MM.1S (cell line): Measurements from ENCODE around the gene ALKBH8.
A peak's percentile ranks its signal among the peaks of the same experiment; 100 is the strongest.

Source experiments
- DNase-seq: peaks from one replicate; pipeline ENCODE4 v3.0.0-alpha.2; 2015
- H2AFZ ChIP-seq: fragments of 300-600 bp; sonication (generic); 2 replicates; pipeline ENCODE4 v1.6.0; 2016; ENCODE audit warnings: antibody characterized with exemption, low read length
- H3F3A ChIP-seq: fragments of 300-600 bp; sonication (generic); 2 replicates; pipeline ENCODE4 v1.6.1; 2016; ENCODE audit warnings: mild to moderate bottlenecking, antibody characterized with exemption, low read length, moderate library complexity, mixed read lengths; ENCODE audit not compliant: insufficient read depth
- H3K27ac ChIP-seq: fragments of 300-600 bp; sonication (generic); 2 replicates; pipeline ENCODE4 v1.5.1; 2016; ENCODE audit warnings: mild to moderate bottlenecking, low read length
- H3K27me3 ChIP-seq: fragments of 300-600 bp; sonication (generic); replicated peaks from 2 replicates; pipeline ENCODE4 v1.6.0; 2016; ENCODE audit warnings: low read length; ENCODE audit not compliant: insufficient read depth
- H3K36me3 ChIP-seq: fragments of 300-600 bp; sonication (generic); replicated peaks from 2 replicates; pipeline ENCODE4 v1.6.1; 2016; ENCODE audit warnings: mild to moderate bottlenecking, low read length, mixed read lengths; ENCODE audit not compliant: insufficient read depth
- H3K4me1 ChIP-seq: fragments of 300-600 bp; sonication (generic); 2 replicates; pipeline ENCODE4 v1.6.1; 2016; ENCODE audit warnings: low read length, mixed read lengths
- H3K4me2 ChIP-seq: fragments of 300-600 bp; sonication (generic); 2 replicates; pipeline ENCODE4 v1.6.0; 2016; ENCODE audit warnings: low read depth, low read length
- H3K4me3 ChIP-seq: fragments of 300-600 bp; sonication (generic); 2 replicates; pipeline ENCODE4 v1.5.1; 2016; ENCODE audit warnings: low read length, mixed read lengths
- H3K79me2 ChIP-seq: fragments of 300-600 bp; sonication (generic); 2 replicates; pipeline ENCODE4 v1.6.1; 2016; ENCODE audit warnings: mixed run types, low read length, mixed read lengths
- H3K9ac ChIP-seq: fragments of 300-600 bp; sonication (generic); 2 replicates; pipeline ENCODE4 v1.6.1; 2016; ENCODE audit warnings: low read length, mixed read lengths
- H3K9me2 ChIP-seq: fragments of 300-600 bp; sonication (generic); replicated peaks from 2 replicates; pipeline ENCODE4 v1.6.1; 2016; ENCODE audit warnings: mild to moderate bottlenecking, low read length, mixed read lengths; ENCODE audit not compliant: insufficient read depth
- H3K9me3 ChIP-seq: fragments of 300-600 bp; sonication (generic); replicated peaks from 2 replicates; pipeline ENCODE4 v1.6.1; 2016; ENCODE audit warnings: mild to moderate bottlenecking, low read length, mixed read lengths; ENCODE audit not compliant: insufficient read depth
- H4K20me1 ChIP-seq: fragments of 300-600 bp; sonication (generic); 2 replicates; pipeline ENCODE4 v1.6.1; 2016; ENCODE audit warnings: mild to moderate bottlenecking, low read length, moderate library complexity, mixed read lengths; ENCODE audit not compliant: insufficient read depth
- CTCF ChIP-seq: fragments of 300-600 bp; sonication (generic); IDR thresholded peaks from 2 replicates; pipeline ENCODE4 v1.5.1; 2016; ENCODE audit warnings: antibody characterized with exemption, low read length, mixed read lengths
- EZH2 ChIP-seq: fragments of 300-600 bp; sonication (generic); optimal IDR thresholded peaks from 2 replicates; pipeline ENCODE3; 2017; ENCODE audit warnings: low read depth, mild to moderate bottlenecking, antibody characterized with exemption, low read length, mixed read lengths
- EZH2phosphoT487 ChIP-seq: fragments of 300-600 bp; sonication (generic); IDR thresholded peaks from 2 replicates; pipeline ENCODE4 v1.6.1; 2018; ENCODE audit warnings: antibody characterized with exemption, low read length

The ALKBH8 gene

GRCh38 chr11:107608809-107609208, 43.3 kb upstream of the ALKBH8 start:
- DNase-seq: no peak
- TF ChIP-seq EZH2phosphoT487 (no peak), CTCF (no peak), EZH2 (no peak)
- Histone ChIP-seq H3F3A (no peaks in the 10 kb centered on the region), H3K27ac (no peak overlapping the region), H2AFZ (no peak overlapping the region), H3K9ac (no peak overlapping the region), H3K4me1 (no peaks in the 10 kb centered on the region), H3K79me2 (no peaks in the 10 kb centered on the region), H4K20me1 (no peaks in the 10 kb centered on the region), H3K27me3 (no peaks in the 10 kb centered on the region), H3K36me3 (no peaks in the 10 kb centered on the region), H3K9me2 (no peaks in the 10 kb centered on the region), H3K4me2 (no peak overlapping the region), H3K9me3 (no peaks in the 10 kb centered on the region), H3K4me3 (no peak overlapping the region)

GRCh38 chr11:107606141-107606540, 40.6 kb upstream of the ALKBH8 start:
- H3K9me2 ChIP-seq: no peaks in the 10 kb centered on the region
- H3K27me3 ChIP-seq: no peaks in the 10 kb centered on the region
- TF ChIP-seq CTCF (peak; percentile 24), EZH2 (no peak)
- H3F3A ChIP-seq: no peaks in the 10 kb centered on the region
- H3K4me3 ChIP-seq: no peak overlapping the region
- H3K27ac ChIP-seq: no peak overlapping the region
- no peaks in the 10 kb centered on the region for H4K20me1 ChIP-seq
- no peak overlapping the region for H3K9ac ChIP-seq
- no peaks in the 10 kb centered on the region for H3K4me1 ChIP-seq
- H3K4me2 ChIP-seq: no peak overlapping the region
- peak; percentile 23 for DNase-seq
- H3K79me2 ChIP-seq: no peaks in the 10 kb centered on the region
- H3K9me3 ChIP-seq: no peaks in the 10 kb centered on the region
- no peak overlapping the region for H2AFZ ChIP-seq
- no peaks in the 10 kb centered on the region for H3K36me3 ChIP-seq

GRCh38 chr11:107605061-107606006, 39.8 kb upstream of the ALKBH8 start:
- no peaks in the 10 kb centered on the region for H4K20me1 ChIP-seq
- H3K9me2 ChIP-seq: no peaks in the 10 kb centered on the region
- H3K9me3 ChIP-seq: no peaks in the 10 kb centered on the region
- no peak for DNase-seq
- no peak overlapping the region for H3K4me2 ChIP-seq
- H3K4me3 ChIP-seq: no peak overlapping the region
- no peak overlapping the region for H3K27ac ChIP-seq
- no peaks in the 10 kb centered on the region for H3K36me3 ChIP-seq
- no peaks in the 10 kb centered on the region for H3F3A ChIP-seq
- H3K27me3 ChIP-seq: no peaks in the 10 kb centered on the region
- TF ChIP-seq EZH2phosphoT487 (no peak), EZH2 (no peak), CTCF (no peak)
- H3K4me1 ChIP-seq: no peaks in the 10 kb centered on the region
- H3K79me2 ChIP-seq: no peaks in the 10 kb centered on the region
- no peak overlapping the region for H3K9ac ChIP-seq
- no peak overlapping the region for H2AFZ ChIP-seq
